Activated CD4-positive, alpha-beta T cell treated with anti-CD3 and anti-CD28 coated beads, Interleukin-2, amount 10 ng/mL, durations not matched to agents 7 days and 5 days (primary cell): ENCODE data around the gene DUSP12. TPM values are rescaled to one million over a fixed set of nuclear protein-coding genes. Genes with fewer than 3 reads are reported as not detected.

ENCODE experiments used
- total RNA-seq, 2 experiments: library from RNA; stranded (reverse); gene quantifications; one replicate each; pipeline ENCODE4 v1.2.3, GENCODE V29; 2021

DUSP12 gene
- total RNA-seq, 2 experiments from 2014 or later: 21.6 TPM

Other genes starting within 250 kb of the DUSP12 start
- not detected for gene FCGR2A, start 244.3 kb upstream of the DUSP12 start, total RNA-seq
- gene HSPA6, start 225.2 kb upstream of the DUSP12 start, total RNA-seq: under 1 TPM in 1 of 2 experiments, not detected in 1; 0.07 TPM
- not detected for gene FCGR3A, start 200.0 kb upstream of the DUSP12 start, total RNA-seq
- not detected for gene FCGR3B, start 118.6 kb upstream of the DUSP12 start, total RNA-seq
- gene FCGR2B, start 86.6 kb upstream of the DUSP12 start, total RNA-seq: not detected
- not detected for gene FCRLA, start 42.6 kb upstream of the DUSP12 start, total RNA-seq
- gene FCRLB, start 28.2 kb upstream of the DUSP12 start, total RNA-seq: under 1 TPM; 0.23 to 0.25 TPM
- 10 to 100 TPM; 22.9 to 28.0 TPM for gene ATF6, start 16.5 kb downstream of the DUSP12 start, total RNA-seq